Measurements from ENCODE around the gene CCDC57. TPM values are rescaled to one million over a fixed set of nuclear protein-coding genes. Genes with fewer than 3 reads are reported as not detected.
"Not testable (repeated sequence)": the region's sequence is repeated elsewhere in the genome, so short reads cannot be mapped to it uniquely, and the experiment has no call there.

Gene CCDC57
- total RNA-seq, 1 donor from 2014 or later = 50.5 TPM

DNA sequence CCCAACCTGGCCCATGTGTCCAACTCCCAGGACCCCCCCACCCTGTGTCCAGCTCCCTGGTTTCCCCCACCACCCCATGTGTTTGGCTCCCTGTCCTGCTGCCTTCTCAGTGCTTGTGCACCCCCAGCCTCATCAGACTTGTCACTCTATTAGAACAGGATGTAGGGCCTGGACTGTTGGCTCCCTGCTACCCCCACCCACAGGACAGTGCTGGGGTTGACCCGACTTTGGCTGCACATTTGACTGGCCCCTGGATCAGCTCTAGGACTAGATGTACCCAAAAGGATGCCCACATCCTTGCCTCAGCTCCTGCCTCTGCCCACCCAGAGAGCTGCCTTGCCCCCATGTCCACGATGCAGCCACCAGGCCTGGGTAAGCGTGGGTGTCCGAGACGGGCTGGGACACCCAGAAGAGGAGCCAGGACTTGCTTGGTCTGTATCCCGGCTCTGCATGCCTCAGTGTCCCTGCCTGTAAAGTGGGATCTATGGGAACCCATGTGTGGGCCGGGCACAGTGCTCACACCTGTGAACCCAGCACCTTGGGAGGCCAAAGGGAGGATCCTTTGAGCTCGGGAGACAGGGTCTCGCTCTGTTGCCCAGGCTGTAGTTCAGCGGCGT, 1.5 kb upstream of the CCDC57 start:
- Histone ChIP-seq H3K27me3 (no peaks in the 10 kb centered on the region), H3K27ac (no peak overlapping the region)

GRCh38 chr17:82213251-82214011, 789 bp upstream of the CCDC57 start:
- intact Hi-C loops (cut with DNase I) = no loop called here
- peak overlapping the region; percentile 86 for H3K27ac ChIP-seq
- TF ChIP-seq CTCF (IDR thresholded peaks at IDR 0.05) = no peak
- no peaks in the 10 kb centered on the region for H3K27me3 ChIP-seq
- ATAC-seq (peak; percentile 45), DNase-seq (peak; percentile 86)
- H3K9me3 ChIP-seq = no peaks in the 10 kb centered on the region
- H3K4me1 ChIP-seq = peaks cover 47% of the 10 kb centered on the region
- no peaks in the 10 kb centered on the region for H3K36me3 ChIP-seq
- peak overlapping the region; percentile 95 for H3K4me3 ChIP-seq

More for the DNA sequence above, 1.5 kb upstream of the CCDC57 start:
- Histone ChIP-seq H3K36me3 (no peaks in the 10 kb centered on the region), H3K4me3 (no peak overlapping the region), H3K4me1 (peaks cover 47% of the 10 kb centered on the region), H3K9me3 (no peaks in the 10 kb centered on the region)
- intact Hi-C loops (cut with DNase I) = no loop called here
- DNase-seq = no peak
- ATAC-seq = no peak
- no peak for TF ChIP-seq CTCF (IDR thresholded peaks at IDR 0.05)

DNA sequence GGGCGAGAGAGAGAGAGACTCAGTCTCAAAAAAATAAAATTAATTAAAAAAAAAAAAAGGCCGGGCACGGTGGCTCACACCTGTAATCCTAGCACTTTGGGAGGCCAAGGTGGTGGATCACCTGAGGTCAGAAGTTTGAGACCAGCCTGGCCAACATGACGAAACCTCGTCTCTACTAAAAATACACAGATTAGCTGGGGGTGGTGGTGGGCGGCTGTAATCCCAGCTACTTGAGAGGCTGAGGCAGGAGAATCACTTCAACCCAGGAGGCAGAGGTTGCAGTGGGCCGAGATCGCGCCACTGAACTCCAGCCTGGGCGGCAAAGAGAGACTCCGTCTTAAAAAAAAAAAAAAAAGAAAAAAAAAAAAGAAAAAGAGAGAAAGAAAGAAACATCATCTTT, 2.0 kb downstream of the CCDC57 start:
- H3K9me3 ChIP-seq; H3K27me3 ChIP-seq; H3K4me3 ChIP-seq; H3K36me3 ChIP-seq; DNase-seq; ATAC-seq; intact Hi-C loops (cut with DNase I); H3K27ac ChIP-seq: not testable (repeated sequence)
- peaks cover 28% of the 10 kb centered on the region for H3K4me1 ChIP-seq

GRCh38 chr17:82205720-82206508, 6.7 kb downstream of the CCDC57 start:
- Histone ChIP-seq H3K36me3 (no peaks in the 10 kb centered on the region), H3K27me3 (no peaks in the 10 kb centered on the region), H3K9me3 (no peaks in the 10 kb centered on the region), H3K27ac (peak overlapping the region; percentile 82), H3K4me3 (no peak overlapping the region), H3K4me1 (peaks cover 4% of the 10 kb centered on the region)
- DNase-seq (peak; percentile 91), ATAC-seq (peak; percentile 95)
- intact Hi-C loops (cut with DNase I) = no loop called here
- peak; percentile 90 for TF ChIP-seq CTCF (IDR thresholded peaks at IDR 0.05)

DNA sequence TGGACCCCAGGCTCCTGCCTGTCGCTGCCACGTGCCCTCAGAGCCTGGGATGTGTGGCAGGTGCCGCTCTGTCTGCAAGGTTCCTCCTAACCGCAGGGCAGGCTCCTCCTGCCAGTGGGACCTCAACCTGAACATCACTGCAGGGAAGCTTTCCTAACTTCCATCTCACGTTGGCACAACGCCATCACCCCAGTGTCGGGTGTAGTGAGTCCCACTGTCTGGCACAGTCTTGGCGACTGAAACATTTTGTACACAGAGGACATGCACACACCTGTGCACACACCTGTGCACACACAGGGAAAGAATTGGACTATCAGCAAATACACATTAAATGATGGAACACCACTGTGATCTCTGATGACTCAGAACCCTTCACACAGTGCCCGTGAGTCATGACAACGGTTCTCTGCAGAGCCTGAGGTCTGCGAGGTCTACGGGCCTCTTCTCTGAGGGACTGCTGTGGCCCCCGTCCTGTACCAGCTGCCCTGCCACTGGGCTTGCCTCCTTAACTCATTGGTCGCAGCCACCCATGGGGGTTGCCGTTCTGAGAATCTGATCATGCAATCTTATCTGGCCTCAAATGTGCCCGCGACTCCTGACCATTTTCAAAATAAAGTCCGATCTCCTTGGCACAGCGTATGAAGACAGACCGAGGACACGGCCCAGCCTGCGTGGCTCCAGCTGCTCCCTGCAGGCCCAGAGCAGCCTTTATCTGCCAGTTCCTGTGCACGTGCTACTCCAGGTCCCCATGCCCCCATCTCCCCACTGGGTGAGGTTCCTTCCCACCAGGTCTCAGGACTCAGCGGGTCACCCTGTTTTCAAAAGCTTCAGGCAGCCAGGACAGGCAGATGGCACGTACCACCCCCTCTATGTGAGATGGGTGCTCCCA, 7.6 kb downstream of the CCDC57 start:
- ATAC-seq (no peak), DNase-seq (no peak)
- no peaks in the 10 kb centered on the region for H3K9me3 ChIP-seq
- no peak overlapping the region for H3K27ac ChIP-seq
- intact Hi-C loops (cut with DNase I) = no loop called here
- H3K4me3 ChIP-seq = no peak overlapping the region
- peaks cover 4% of the 10 kb centered on the region for H3K4me1 ChIP-seq
- H3K36me3 ChIP-seq = no peaks in the 10 kb centered on the region
- no peaks in the 10 kb centered on the region for H3K27me3 ChIP-seq
- TF ChIP-seq CTCF (IDR thresholded peaks at IDR 0.05) = no peak

Measured in upper lobe of right lung (tissue), 1 donor.